Transverse colon (tissue), 3 donors: ENCODE measurements around the gene PER2.

Experiments used
- EP300 ChIP-seq: sonication (generic); formaldehyde crosslinking; IDR thresholded peaks from one replicate; pipeline ENCODE4 v1.6.1; 2017; ENCODE audit warnings: antibody characterized with exemption, low read depth
- POLR2A ChIP-seq: fragments of 450-650 bp; IDR thresholded peaks from one replicate; pipeline ENCODE4 v1.6.1; 2016; ENCODE audit warnings: antibody characterized with exemption, mild to moderate bottlenecking, moderate library complexity
- TF ChIP-seq, protein P1 (sequence below), 5 experiments: fragments of 200-600 bp in 3 of 5; fragments of 450-650 bp in 2 of 5; sonication (generic) in 3 of 5; IDR thresholded peaks; 1 replicate in 2 of 5; 2 replicates in 3 of 5; pipeline ENCODE4 v1.5.1; 2016 to 2017; ENCODE audit warnings: antibody characterized with exemption in 5 of 5, inconsistent platforms in 3 of 5, mild to moderate bottlenecking in 2 of 5, moderate library complexity in 1 of 5

- TF ChIP-seq EP300, result no peak
- TF ChIP-seq, protein P1, sequence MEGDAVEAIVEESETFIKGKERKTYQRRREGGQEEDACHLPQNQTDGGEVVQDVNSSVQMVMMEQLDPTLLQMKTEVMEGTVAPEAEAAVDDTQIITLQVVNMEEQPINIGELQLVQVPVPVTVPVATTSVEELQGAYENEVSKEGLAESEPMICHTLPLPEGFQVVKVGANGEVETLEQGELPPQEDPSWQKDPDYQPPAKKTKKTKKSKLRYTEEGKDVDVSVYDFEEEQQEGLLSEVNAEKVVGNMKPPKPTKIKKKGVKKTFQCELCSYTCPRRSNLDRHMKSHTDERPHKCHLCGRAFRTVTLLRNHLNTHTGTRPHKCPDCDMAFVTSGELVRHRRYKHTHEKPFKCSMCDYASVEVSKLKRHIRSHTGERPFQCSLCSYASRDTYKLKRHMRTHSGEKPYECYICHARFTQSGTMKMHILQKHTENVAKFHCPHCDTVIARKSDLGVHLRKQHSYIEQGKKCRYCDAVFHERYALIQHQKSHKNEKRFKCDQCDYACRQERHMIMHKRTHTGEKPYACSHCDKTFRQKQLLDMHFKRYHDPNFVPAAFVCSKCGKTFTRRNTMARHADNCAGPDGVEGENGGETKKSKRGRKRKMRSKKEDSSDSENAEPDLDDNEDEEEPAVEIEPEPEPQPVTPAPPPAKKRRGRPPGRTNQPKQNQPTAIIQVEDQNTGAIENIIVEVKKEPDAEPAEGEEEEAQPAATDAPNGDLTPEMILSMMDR (IDR thresholded peaks at IDR 0.05), result no peak
- TF ChIP-seq POLR2A, result no peak
These were observed 8.4 kb upstream of the PER2 start for GRCh38 chr2:238296638-238297457.
